DMS 273 (cell line): ENCODE results near the gene GLTPD2.

ENCODE experiments used
- DNase-seq: peaks from one replicate; lab custom pipeline; 2025; ENCODE audit not compliant: unreplicated experiment; lab: John Stamatoyannopoulos, UW

The GLTPD2 gene

DNA sequence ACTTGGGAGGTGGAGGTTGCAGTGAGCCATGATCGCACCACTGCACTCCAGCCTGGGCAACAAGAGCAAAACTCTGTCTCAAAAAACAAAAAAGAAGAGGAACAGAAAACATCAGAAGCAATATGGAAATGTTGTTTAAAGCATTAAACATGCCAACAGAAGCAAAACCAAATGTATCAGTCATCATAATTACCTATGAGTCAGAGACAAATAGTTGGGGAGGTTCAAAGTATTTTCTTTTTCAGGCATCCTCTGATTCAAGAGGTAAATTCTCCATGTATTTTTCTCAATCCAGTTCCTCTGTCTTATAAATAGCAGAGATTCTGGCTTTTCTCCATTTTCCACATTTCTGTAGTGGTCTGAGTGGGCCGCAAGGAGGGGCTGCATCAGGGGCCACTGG lies 19.1 kb upstream of the GLTPD2 start:
- no peak for DNase-seq

DNA sequence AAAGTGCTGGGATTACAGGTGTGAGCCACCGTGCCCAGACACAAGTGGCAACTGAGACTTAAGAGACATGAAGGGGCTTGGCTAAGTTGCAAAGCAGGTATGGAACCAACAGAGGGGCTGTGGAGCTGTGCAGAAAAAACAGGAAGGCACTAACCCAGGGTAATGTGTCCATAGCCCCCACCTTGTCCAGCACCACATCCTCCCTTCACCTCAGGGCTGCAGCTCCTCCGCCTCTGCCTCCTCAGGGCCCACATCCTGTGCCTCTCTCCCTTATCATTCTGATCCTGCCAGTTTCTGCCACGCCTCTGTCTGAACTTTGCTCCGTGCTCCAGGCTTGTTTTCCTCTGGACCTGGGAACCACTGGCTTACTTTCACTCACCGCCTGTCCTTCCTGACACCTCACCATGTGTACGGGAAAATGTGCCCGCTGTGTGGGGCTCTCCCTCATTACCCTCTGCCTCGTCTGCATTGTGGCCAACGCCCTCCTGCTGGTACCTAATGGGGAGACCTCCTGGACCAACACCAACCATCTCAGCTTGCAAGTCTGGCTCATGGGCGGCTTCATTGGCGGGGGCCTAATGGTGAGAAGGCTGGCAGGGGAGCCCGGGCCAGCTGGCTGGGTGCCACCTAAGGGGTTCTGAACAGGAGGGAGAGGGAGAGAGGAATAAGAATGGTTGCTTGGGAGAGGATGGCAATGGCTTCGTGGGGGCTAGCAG lies 17.1 kb upstream of the GLTPD2 start, which contains the start of gene TM4SF5:
TSS of gene TM4SF5 (plus strand) at position 368 of the 716 bp plus-strand sequence. CDS start at position 405, 37 bp downstream.
- DNase-seq, result peak; percentile 86

DNA sequence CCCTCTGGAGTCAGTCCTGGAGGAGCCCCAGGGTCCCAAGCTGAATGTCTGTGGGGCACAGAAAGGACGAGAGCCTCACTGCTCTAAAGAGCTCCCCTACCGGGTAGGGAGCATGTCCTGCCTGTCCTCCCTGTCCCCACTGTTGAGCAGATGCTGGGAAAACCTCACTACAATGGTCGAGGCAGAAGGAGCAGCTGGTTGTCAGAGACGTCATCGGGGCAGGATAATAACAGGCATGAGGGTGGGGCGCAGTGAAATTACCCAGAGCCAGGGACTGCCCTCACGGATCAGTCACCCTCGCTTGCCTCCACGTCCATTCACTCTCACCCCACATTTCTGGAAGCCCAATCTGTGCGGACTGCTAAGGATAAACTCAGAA lies 16.5 kb upstream of the GLTPD2 start:
- peak; percentile 80 for DNase-seq

DNA sequence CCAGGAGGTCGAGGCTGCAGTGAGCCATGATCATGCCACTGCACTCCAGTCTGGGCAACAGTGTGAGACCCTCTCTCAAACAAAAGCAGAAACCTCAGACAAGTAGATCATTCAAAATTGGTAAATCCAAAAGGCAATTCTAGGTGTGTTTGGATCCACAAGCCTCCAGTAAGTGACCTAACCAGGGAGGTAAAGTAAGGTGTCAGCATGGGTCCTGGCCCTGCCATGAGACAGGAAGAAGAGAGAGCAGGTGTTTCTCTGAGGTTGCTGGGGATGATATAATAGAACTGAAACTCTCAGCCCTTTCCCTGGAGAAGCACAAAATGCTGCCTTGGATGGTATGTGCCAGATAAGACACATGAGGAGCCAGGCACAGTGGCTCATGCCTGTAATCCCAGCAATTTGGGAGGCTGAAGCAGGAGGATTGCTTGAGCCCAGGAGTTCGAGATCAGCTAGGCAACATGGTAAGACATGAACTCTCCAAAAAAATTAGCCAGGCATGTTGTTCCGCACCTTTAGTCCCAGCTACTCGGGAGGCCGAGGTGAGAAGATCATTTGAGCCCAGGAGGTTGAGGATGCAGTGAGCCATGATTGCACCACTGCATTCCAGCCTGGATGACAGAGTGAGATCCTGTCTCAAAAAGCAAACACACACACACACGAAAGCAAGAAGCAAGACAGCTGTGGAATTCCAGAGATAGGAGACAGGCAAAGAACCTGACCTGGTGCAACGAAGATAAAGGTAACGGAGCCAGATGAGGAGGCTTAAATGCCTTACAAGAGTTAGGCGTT lies 10.6 kb upstream of the GLTPD2 start:
- no peak for DNase-seq

DNA sequence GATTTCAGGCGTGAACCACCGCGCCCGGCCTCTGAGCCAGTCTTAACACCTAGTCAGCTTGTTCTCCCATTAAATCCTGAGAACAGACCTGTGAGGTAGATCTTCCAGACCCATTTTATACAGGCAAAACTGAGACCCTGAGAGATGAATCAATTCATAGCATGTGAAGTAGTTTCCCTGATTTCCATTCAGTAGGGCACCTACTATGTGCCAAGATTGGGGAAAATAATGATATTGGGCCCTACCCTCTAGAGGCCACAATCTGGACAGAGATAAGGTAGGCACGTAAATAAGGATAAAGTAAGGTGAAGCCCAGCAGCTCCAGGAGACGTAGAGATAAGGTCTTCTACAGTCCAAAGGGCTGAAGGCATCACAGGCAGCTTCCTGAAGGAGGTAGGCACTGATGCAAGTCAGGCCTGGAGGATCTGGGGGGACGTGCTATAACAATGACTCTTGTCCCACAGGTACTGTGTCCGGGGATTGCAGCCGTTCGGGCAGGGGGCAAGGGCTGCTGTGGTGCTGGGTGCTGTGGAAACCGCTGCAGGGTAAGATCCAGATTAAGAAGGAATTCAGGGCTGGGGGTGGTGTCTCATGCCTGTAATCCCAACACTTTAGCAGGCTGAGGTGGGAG lies 8.3 kb upstream of the GLTPD2 start:
- no peak for DNase-seq

DNA sequence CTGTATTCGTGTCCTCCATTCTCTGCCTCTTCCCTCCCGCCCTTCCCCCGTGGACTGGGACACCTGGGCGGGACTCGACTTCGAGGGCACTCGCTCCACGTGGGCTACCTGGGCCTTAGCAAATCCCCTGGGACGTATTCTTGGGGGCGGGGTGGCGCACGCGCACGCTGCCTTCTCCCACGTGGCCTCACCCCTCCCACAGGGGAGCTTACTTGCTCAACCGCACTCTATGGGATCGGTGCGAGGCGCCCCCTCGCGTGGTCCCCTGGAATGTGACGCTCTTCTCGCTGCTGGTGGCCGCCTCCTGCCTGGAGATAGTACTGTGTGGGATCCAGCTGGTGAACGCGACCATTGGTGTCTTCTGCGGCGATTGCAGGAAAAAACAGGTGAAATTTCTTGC lies 6.1 kb upstream of the GLTPD2 start:
- no peak for DNase-seq

DNA sequence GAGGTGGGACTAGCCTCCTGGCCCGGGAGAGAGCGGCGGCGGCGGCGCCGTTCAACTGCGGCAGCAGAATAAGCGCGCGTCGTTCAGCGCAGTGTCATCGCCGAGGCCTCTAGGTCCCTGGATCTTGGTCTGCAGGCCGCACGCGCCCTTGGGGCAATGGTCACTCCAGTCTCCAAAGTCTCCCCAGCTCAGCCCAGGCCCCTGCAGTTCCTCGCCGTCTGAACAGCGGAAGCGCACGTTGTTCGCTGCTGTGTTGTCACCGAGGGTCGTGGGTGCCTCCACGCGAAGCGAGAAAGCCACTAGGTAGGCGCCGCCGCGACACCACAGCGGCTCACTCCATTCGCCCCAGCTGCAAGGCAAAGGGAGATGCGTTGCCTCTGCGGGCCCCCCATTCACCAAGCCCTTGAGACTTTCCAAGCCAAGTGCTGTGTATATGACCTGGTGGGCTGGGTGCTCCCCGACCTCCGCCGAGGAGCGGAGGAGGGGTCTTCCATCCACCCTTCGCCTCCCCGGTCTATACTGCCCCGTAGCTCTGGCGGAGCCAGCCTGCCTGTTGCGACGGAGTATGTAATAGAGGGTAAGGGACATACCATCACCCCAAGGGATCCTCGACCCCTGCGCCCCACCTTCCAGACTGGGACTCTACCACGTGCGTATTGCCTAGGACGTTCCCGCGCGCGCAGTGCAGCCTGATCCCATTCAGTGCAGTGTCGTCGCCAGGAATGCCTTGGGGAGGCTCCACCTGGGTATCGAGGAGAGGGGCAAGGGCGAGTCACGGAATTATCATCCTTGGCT lies 3.3 kb upstream of the GLTPD2 start:
- no peak for DNase-seq

DNA sequence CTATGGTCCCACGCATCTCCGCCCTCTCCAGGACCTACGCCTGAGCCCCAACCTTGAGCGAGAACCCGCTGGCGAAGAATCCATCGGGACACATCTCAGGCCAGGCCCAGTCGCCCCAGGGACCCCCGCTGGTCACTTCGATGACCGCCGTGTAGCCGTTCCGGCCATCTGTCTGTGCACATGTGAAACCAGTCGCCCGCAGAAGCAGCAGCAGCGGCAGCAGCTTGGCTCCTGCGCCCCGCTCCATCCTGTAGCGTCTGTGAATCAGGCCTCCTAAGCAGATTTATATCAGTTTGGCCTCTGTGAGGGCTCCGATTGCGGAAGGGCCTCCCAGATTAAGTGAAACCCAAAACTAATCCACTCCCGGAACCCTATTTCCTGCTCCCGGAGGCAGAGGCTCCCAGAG lies 2.7 kb upstream of the GLTPD2 start, which contains the start of gene VMO1:
TSS of gene VMO1 (minus strand) at position 259 of the 406 bp plus-strand sequence. CDS start at position 247, 12 bp downstream.
- DNase-seq, result peak; percentile 16

DNA sequence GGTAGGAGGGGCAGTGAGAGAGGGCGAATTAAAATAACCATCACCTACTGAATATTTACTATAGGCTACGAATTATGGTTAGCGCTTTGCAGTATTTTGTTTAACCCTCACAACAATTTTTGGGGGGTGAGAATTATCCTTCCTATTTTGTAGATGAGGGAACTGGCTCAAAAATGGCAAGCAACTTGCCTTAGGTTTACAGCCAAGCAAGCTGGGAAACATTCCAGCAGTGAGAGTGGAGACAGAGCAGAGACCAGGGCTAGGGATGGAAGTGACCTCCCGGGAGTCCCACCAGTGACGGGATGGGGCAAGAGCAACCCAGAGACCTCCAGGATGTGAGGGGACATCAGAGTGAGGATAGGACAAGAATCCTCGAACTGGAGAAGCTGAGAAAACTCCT lies 2.2 kb upstream of the GLTPD2 start:
- DNase-seq, result no peak

DNA sequence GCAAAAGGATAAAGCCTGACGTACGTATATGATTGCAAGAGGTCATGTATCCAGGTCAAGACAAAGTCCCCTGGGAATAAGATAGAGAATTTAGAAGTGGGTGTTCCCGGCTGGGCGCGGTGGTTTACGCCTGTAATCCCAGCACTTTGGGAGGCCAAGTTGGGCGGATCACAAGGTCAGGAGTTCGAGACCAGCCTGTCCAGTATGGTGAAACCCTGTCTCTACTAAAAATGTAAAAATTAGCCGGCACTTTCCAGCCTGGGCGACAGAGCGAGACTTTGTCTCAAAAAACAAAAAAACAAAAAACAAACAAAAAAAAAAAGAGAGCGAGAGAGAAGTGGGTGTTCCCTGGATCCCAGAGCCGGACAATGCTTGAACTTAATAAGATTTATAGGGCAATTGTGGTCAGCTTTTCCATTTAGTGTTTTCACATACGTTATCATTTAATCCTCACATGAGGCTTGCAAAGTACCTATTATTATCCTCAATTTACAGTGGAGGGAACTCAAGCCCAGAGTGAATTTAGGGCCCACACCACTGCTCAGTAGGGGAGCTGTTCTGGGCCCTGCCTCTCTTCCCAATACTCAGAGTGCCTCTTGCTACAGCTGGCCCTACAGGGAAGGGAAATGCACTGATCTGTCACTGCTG lies 481 bp upstream of the GLTPD2 start:
- DNase-seq, result no peak

DNA sequence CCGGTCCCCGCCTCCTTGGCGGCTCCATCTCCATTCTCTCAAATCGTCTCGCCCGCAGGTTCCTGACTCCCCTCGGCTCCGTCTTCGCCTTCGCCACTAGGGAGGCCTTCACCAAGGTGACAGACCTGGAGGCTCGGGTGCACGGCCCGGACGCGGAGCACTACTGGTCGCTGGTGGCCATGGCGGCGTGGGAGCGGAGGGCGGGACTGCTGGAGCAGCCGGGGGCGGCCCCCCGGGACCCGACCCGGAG lies 862 bp downstream of the GLTPD2 start:
- DNase-seq, result no peak

DNA sequence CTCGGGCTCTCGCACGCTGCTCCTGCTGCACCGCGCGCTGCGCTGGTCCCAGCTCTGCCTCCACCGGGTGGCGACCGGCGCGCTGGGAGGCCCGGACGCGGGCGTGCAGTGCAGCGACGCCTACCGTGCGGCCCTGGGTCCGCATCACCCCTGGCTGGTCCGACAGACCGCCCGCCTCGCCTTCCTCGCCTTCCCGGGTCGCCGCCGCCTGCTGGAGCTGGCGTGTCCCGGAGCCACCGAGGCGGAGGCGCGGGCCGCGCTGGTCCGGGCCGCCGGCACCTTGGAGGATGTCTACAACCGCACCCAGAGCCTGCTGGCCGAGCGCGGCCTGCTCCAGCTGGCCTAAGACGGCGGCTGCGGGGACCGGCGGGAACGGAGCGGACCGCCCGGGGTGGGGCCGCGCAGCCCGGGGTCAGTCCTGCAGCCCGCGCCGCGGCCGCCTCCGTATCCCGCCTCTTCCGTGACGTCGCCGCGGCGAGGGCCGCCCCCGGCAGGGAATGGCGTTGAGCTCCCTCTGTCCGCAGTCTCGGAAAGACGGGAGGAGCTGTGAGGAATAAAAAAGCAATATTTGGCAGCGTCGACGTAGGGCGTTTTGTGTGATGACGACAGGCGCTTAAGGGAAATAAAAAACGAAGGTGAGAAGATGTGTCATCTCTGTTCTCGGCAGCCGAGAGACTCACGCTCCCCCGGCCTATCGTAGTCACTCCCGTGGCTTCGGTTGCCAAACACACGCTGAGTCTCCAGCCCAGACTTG lies 1.4 kb downstream of the GLTPD2 start:
- peak; percentile 86 for DNase-seq

DNA sequence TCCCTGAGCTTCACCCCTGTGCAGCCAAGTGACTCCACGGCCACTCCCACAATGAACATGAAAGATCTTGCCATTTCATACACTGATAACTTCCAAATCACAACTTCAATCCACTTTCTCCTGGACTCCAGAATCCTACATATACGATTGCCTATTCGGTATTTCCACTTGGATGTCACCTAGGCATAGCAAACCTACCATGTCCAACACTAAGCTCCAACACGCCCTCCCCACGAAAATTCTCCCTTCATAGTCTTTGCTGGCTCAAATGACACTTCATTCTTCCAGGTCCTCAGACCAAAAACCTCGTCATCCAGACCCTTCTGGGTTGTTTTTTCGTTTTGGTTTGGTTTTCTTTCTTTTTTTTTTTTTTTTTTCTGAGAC lies 1.9 kb downstream of the GLTPD2 start:
- no peak for DNase-seq

DNA sequence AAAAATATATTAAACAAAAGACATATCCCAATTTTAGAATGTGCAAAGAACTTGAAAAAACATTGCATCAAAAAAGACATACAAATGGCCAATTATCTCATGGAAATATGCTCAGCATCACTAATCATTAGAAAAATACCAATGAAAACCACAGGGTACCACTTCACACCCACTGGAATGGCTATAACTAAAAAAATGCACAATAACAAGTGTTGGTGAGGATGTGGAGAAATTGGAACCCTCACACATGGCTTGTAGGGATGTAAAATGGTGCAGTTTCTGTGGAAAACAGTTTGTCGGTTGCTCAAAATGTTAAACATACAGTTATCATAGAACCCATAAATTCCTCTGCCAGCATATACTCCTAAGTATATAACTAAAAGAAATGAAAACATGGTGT lies 6.4 kb downstream of the GLTPD2 start:
- no peak for DNase-seq

DNA sequence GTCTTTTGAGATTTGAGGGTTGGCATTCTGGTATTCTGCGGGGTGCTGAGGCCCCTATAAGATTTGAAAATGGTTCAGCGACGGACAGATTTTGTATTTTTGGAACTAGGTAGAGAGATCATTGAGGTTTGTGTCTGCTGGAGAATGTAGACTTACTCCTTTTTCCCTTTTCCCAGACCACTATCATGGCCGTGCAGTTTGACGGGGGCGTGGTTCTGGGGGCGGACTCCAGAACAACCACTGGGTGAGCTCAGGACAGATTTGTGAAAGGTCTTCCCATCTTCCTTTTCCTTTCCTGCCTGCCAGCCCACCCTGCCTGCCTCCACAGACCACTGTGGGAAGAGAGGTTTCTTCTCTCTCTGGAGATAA lies 7.8 kb downstream of the GLTPD2 start:
- DNase-seq, result peak; percentile 63

DNA sequence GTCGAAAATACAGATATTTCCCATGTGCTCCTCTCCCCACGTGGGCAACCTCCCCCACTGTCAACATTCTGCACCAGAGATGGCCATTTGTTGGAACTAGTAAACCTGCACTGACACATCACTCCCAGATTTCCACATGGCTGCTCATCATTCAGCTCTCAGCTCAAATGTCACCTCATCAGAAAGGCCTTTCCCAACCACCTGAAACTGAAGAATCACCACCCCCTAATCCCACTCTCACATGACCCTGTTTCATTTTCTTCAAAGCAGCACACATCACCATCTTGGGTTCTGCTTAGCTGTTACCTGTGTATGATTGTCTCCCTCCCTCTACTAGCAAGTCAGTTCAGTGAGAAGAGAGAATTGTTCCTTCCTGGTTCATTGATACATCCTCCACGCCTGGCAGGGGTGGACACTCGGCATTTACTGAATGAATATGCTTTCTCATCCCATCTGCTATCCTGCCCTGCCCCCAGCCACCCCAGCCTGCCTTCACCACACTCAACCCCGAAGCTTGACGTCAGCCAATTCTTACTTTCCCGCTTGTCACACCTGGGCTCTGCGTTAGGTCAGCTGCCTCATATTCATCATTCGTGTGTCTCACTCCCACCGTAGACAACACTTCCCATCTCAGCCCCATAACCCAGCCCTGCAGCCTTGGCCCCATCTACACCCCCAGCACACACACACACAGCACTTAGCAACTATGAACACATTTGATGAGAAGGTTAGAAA lies 11.9 kb downstream of the GLTPD2 start:
- no peak for DNase-seq

DNA sequence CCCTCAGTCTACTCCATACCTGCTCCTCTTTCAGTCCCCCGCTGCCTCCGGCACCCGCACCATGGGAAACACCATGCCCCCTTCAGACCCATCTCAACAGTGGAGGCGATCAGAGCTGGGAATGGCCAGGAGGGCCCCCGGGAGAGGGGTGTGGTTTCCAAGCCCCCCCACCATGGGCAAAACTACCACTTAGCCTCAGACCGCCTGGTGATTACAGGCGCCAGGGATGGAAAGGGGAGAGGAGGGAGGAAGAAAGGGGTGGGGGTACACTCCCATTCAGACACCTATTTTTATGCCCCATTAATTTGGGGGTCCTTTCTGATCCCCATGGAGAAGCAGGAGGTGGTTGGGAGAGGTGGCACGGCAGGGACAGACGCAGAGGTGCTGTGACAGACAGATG lies 13.5 kb downstream of the GLTPD2 start, which contains the start of gene C17orf114:
TSS of gene C17orf114 (minus strand) at position 101 of the 400 bp plus-strand sequence.
- DNase-seq, result no peak

DNA sequence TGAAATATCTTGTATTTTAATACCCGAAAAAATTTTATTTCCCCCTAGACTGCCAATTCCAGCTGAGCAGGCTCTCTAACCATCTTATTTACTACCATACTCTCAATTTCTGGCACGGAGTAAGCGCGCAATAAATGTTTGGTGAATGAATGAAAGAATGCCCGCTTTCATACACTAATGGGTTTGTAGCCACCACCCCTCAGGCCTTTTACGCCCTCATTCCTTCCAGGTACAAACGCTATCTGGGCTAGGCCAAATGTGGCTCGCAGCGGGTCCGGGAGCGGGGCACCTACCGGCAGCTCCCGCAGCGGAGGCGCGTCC lies 17.7 kb downstream of the GLTPD2 start:
- peak; percentile 67 for DNase-seq

DNA sequence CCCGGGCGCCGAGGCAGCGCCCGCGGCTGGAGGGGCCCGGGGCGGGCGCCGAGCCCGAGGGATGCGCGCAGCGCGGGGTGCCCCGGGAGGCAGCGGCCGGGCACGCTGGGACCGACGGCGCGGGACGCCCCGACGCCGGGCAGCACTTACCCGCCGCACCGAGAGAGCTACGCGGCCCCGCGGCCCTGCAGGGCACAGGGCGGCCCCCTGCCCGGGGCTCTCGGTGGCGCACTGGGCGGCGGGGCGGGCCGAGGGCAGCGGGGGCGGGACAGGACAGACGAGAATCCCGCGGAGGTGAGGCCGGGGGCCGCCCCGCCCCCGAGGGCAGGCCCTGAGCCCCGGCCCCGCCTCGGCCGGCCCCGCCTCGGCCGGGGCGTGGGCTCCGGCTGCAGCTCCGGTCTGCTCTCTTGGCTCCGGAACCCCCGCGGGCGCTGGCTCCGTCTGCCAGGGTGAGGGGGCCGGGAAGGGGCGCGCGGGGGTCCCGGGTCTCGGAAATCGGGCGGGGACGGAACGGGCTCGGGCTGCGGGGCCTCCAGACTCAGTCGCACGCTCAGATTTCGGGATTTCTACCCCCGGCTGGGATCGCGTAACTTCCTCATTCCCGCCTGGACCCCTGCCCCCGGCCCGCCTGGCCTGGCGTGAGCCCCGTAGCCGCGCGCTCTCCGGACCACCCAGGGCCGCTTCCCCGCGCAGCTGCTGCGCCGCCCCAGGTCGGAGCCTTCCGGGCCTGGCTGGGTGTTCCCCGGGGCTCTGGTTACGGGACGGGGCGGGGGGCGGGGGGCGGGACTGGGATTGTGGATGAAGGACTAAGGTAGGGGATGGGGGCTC lies 18.2 kb downstream of the GLTPD2 start, which contains the start of gene PLD2:
TSS of gene PLD2 (plus strand) at position 376 of the 828 bp plus-strand sequence. CDS start 621 bp downstream, outside the sequence.
- peak; percentile 92 for DNase-seq
